ENCODE results near the gene PCBP3. TPM values are rescaled to one million over a fixed set of nuclear protein-coding genes. Genes with fewer than 3 reads are reported as not detected.

The PCBP3 gene
- total RNA-seq, 1 donor from 2014 or later: 2.5 TPM

GRCh38 chr21:45801989-45802388 lies 158.5 kb downstream of the PCBP3 start:
- TF ChIP-seq, protein P1, sequence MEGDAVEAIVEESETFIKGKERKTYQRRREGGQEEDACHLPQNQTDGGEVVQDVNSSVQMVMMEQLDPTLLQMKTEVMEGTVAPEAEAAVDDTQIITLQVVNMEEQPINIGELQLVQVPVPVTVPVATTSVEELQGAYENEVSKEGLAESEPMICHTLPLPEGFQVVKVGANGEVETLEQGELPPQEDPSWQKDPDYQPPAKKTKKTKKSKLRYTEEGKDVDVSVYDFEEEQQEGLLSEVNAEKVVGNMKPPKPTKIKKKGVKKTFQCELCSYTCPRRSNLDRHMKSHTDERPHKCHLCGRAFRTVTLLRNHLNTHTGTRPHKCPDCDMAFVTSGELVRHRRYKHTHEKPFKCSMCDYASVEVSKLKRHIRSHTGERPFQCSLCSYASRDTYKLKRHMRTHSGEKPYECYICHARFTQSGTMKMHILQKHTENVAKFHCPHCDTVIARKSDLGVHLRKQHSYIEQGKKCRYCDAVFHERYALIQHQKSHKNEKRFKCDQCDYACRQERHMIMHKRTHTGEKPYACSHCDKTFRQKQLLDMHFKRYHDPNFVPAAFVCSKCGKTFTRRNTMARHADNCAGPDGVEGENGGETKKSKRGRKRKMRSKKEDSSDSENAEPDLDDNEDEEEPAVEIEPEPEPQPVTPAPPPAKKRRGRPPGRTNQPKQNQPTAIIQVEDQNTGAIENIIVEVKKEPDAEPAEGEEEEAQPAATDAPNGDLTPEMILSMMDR (IDR thresholded peaks at IDR 0.05; ENCODE audit: unreplicated experiment): no peak
- H3K27me3 Mint-ChIP-seq (ENCODE audit: unreplicated experiment): peaks cover 3% of the 10 kb centered on the region
- H3K9me3 Mint-ChIP-seq (ENCODE audit: unreplicated experiment): no peaks in the 10 kb centered on the region
- no peak for DNase-seq (ENCODE audit: low spot score)
- no peak overlapping the region for H3K4me3 Mint-ChIP-seq (ENCODE audit: unreplicated experiment)
- no peaks in the 10 kb centered on the region for H3K36me3 Mint-ChIP-seq (ENCODE audit: low read depth, unreplicated experiment)
- no peaks in the 10 kb centered on the region for H3K4me1 Mint-ChIP-seq (ENCODE audit: unreplicated experiment)
- no peak overlapping the region for H3K27ac Mint-ChIP-seq (ENCODE audit: unreplicated experiment)

- no peak overlapping the region for H3K27ac Mint-ChIP-seq (ENCODE audit: unreplicated experiment)
- H3K9me3 Mint-ChIP-seq (ENCODE audit: unreplicated experiment): no peaks in the 10 kb centered on the region
- DNase-seq (ENCODE audit: low spot score): no peak
- no peaks in the 10 kb centered on the region for H3K36me3 Mint-ChIP-seq (ENCODE audit: low read depth, unreplicated experiment)
- TF ChIP-seq, protein P1 (IDR thresholded peaks at IDR 0.05; ENCODE audit: unreplicated experiment): no peak
- H3K27me3 Mint-ChIP-seq (ENCODE audit: unreplicated experiment): peaks cover 3% of the 10 kb centered on the region
- no peak overlapping the region for H3K4me3 Mint-ChIP-seq (ENCODE audit: unreplicated experiment)
- H3K4me1 Mint-ChIP-seq (ENCODE audit: unreplicated experiment): no peaks in the 10 kb centered on the region
These were observed 158.9 kb downstream of the PCBP3 start for GRCh38 chr21:45802425-45802824.

GRCh38 chr21:45802956-45803617 lies 159.6 kb downstream of the PCBP3 start:
- Mint-ChIP-seq H3K9me3 (ENCODE audit: unreplicated experiment) (no peaks in the 10 kb centered on the region), H3K4me3 (ENCODE audit: unreplicated experiment) (no peak overlapping the region), H3K27ac (ENCODE audit: unreplicated experiment) (no peak overlapping the region), H3K4me1 (ENCODE audit: unreplicated experiment) (no peaks in the 10 kb centered on the region), H3K27me3 (ENCODE audit: unreplicated experiment) (peaks cover 3% of the 10 kb centered on the region), H3K36me3 (ENCODE audit: low read depth, unreplicated experiment) (no peaks in the 10 kb centered on the region)
- TF ChIP-seq, protein P1 (IDR thresholded peaks at IDR 0.05; ENCODE audit: unreplicated experiment): no peak
- DNase-seq (ENCODE audit: low spot score): no peak

- Mint-ChIP-seq H3K27me3 (ENCODE audit: unreplicated experiment) (peaks cover 3% of the 10 kb centered on the region), H3K36me3 (ENCODE audit: low read depth, unreplicated experiment) (no peaks in the 10 kb centered on the region), H3K4me3 (ENCODE audit: unreplicated experiment) (no peak overlapping the region), H3K9me3 (ENCODE audit: unreplicated experiment) (no peaks in the 10 kb centered on the region), H3K4me1 (ENCODE audit: unreplicated experiment) (no peaks in the 10 kb centered on the region), H3K27ac (ENCODE audit: unreplicated experiment) (no peak overlapping the region)
- DNase-seq (ENCODE audit: low spot score): no peak
- TF ChIP-seq, protein P1 (IDR thresholded peaks at IDR 0.05; ENCODE audit: unreplicated experiment): no peak
These were observed 160.3 kb downstream of the PCBP3 start for GRCh38 chr21:45803618-45804340.

DNA sequence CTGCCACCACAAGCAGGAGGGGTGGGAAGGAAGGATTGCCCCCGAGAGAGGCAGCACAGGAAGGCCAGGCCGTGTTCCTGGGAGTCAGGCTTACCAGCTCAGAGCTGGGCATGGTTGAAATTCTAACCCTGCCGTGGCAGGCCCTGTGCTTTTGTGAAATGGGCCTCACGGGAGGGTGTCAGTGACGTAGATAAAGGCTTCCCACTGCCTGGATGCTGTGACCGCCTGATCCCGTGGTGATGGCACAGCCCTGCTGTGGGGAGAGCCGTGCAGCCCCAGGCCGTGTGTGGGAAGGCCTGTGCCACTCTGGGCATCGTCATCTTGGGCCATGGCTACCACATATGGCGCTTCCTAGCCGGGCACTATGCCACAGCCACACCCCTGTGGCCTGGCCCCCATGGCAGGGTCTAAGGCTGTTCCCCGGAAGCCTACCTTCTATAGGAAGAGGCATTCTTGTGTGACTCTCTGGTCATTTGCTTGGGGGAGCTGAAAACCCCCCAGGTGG lies 161.3 kb downstream of the PCBP3 start:
- no peak for DNase-seq (ENCODE audit: low spot score)
- H3K4me1 Mint-ChIP-seq (ENCODE audit: unreplicated experiment): no peaks in the 10 kb centered on the region
- peaks cover 3% of the 10 kb centered on the region for H3K27me3 Mint-ChIP-seq (ENCODE audit: unreplicated experiment)
- no peaks in the 10 kb centered on the region for H3K36me3 Mint-ChIP-seq (ENCODE audit: low read depth, unreplicated experiment)
- TF ChIP-seq, protein P1 (IDR thresholded peaks at IDR 0.05; ENCODE audit: unreplicated experiment): no peak
- H3K9me3 Mint-ChIP-seq (ENCODE audit: unreplicated experiment): peaks cover 3% of the 10 kb centered on the region
- no peak overlapping the region for H3K27ac Mint-ChIP-seq (ENCODE audit: unreplicated experiment)
- no peak overlapping the region for H3K4me3 Mint-ChIP-seq (ENCODE audit: unreplicated experiment)
